ENCODE measurements around the gene GTF3C1.

DNA sequence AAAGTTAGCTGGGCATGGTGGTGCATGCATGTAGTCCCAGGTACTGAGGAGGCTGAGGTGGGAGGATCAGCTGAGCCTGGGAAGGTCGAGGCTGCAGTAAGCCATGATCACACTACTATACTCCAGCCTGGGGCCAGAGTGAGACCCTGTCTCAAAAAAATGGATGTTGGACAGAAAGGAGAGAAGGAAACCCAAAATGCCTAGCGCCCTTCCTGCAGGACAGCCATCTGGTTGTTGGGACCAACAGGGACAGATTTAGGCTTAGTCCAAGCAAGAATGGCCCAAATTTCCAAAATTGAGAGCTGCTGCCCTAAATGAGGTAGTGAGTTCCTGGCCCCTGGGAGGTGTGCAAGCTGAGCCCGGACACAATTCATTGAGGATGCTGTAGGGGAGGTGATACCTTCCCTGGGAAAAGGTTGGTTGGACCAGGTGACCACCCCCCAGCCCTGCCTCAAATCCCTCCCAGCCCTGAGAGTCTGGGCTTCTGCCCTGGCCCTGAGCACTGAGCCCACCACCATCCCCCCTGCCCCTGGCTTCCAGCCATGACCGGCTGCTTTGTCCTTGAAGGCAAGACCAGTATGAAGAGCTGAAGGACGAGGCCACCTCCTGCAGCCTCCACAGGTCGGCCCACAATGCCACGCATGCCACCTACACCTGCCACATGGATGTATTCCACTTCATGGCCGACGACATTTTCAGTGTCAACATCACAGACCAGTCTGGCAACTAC is 112.6 kb downstream of the GTF3C1 start:
- TF ChIP-seq, protein P1, sequence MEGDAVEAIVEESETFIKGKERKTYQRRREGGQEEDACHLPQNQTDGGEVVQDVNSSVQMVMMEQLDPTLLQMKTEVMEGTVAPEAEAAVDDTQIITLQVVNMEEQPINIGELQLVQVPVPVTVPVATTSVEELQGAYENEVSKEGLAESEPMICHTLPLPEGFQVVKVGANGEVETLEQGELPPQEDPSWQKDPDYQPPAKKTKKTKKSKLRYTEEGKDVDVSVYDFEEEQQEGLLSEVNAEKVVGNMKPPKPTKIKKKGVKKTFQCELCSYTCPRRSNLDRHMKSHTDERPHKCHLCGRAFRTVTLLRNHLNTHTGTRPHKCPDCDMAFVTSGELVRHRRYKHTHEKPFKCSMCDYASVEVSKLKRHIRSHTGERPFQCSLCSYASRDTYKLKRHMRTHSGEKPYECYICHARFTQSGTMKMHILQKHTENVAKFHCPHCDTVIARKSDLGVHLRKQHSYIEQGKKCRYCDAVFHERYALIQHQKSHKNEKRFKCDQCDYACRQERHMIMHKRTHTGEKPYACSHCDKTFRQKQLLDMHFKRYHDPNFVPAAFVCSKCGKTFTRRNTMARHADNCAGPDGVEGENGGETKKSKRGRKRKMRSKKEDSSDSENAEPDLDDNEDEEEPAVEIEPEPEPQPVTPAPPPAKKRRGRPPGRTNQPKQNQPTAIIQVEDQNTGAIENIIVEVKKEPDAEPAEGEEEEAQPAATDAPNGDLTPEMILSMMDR (IDR thresholded peaks at IDR 0.05; ENCODE audit: low read depth, low read length), result no peak
- TF ChIP-seq EZH2phosphoT487 (IDR thresholded peaks at IDR 0.05; ENCODE audit: low read depth), result no peak

All from OCI-LY3 (cell line).